GM12878 (cell line): ENCODE measurements around the gene KMT2E. TPM values are rescaled to one million over a fixed set of nuclear protein-coding genes. Genes with fewer than 3 reads are reported as not detected.

Source experiments
- EED ChIP-seq: sonication (generic); IDR thresholded peaks from 2 replicates; pipeline ENCODE4 v1.6.1; 2016; ENCODE audit warnings: antibody characterized with exemption, low read depth
- FOXK2 ChIP-seq: fragments of 450-650 bp; IDR thresholded peaks from 2 replicates; pipeline ENCODE4 v1.6.1; 2017; ENCODE audit warnings: mild to moderate bottlenecking, moderate library complexity
- FOXM1 ChIP-seq: IDR thresholded peaks from 2 replicates; pipeline ENCODE4 v1.6.1; 2012; ENCODE audit warnings: low read depth, mild to moderate bottlenecking, inconsistent platforms, low read length, moderate library complexity
- HDGF ChIP-seq: fragments of 450-650 bp; IDR thresholded peaks from 2 replicates; pipeline ENCODE4 v1.6.1; 2016; ENCODE audit warnings: antibody characterized with exemption
- NBN ChIP-seq: fragments of 450-650 bp; IDR thresholded peaks from 2 replicates; pipeline ENCODE4 v1.6.1; 2016
- NFYB ChIP-seq: IDR thresholded peaks from 2 replicates; pipeline ENCODE4 v1.6.1; 2011; ENCODE audit warnings: low read depth, mild to moderate bottlenecking, low read length, improper control_type of control experiment, moderate library complexity; ENCODE audit not compliant: insufficient read depth
- NRF1 ChIP-seq: conservative IDR thresholded peaks from 2 replicates; pipeline ENCODE4 v1.6.1; 2011; ENCODE audit warnings: mild to moderate bottlenecking, low read depth, low read length, improper control_type of control experiment
- PML ChIP-seq: IDR thresholded peaks from 2 replicates; pipeline ENCODE4 v1.6.1; 2012; ENCODE audit warnings: low read length, inconsistent platforms
- RAD21 ChIP-seq: IDR thresholded peaks from 2 replicates; pipeline ENCODE4 v1.6.1; 2011; ENCODE audit warnings: mild to moderate bottlenecking, low read depth, low read length, moderate library complexity; ENCODE audit not compliant: insufficient read depth
- STAT3 ChIP-seq: IDR thresholded peaks from 2 replicates; pipeline ENCODE4 v1.6.1; 2011; ENCODE audit warnings: low read depth, low read length, improper control_type of control experiment
- TARDBP ChIP-seq: IDR thresholded peaks from 2 replicates; pipeline ENCODE4 v1.6.1; 2016; ENCODE audit warnings: borderline replicate concordance
- polyA plus RNA-seq, 11 experiments: library from polyadenylated mRNA; depleted of rRNA in 4 of 11; unstranded in 6 of 11; stranded (reverse) in 5 of 11; fragments of >200 nt; fragmentation: Nextera tagmentation in 4 of 11; fragmentation: Illumina TruSeq in 1 of 11; extraction: Ambion mirVana in 4 of 11; extraction: Trizol in 1 of 11; gene quantifications; 1 replicate in 1 of 11; 2 replicates in 10 of 11; pipeline versions ENCODE4 v1.2.1 to v1.2.3, GENCODE V29; 2011 to 2016; ENCODE audit warnings: inconsistent platforms in 2 of 11, missing spikeins in 2 of 11, low read depth in 1 of 11
- total RNA-seq, 4 experiments: library from RNA; depleted of rRNA in 3 of 4; stranded (reverse); fragments of >200 nt in 3 of 4; fragmentation: Illumina TruSeq in 1 of 4; extraction: Trizol in 1 of 4; gene quantifications; 2 replicates each; pipeline versions ENCODE4 v1.2.1 to v1.2.3, GENCODE V29; 2013 to 2021
- TF ChIP-seq, protein P1 (sequence below): IDR thresholded peaks from 2 replicates; pipeline ENCODE4 v1.6.1; 2012; ENCODE audit warnings: improper control_type of control experiment, low read depth, low read length; ENCODE audit not compliant: insufficient replicate concordance

The KMT2E gene
- total and polyA plus RNA-seq, 10 of the 15 experiments (the other 5 are each of a cell fraction or from before 2014, with no cell fraction given) = 13.2 to 68.1 (median 34.1) TPM

DNA sequence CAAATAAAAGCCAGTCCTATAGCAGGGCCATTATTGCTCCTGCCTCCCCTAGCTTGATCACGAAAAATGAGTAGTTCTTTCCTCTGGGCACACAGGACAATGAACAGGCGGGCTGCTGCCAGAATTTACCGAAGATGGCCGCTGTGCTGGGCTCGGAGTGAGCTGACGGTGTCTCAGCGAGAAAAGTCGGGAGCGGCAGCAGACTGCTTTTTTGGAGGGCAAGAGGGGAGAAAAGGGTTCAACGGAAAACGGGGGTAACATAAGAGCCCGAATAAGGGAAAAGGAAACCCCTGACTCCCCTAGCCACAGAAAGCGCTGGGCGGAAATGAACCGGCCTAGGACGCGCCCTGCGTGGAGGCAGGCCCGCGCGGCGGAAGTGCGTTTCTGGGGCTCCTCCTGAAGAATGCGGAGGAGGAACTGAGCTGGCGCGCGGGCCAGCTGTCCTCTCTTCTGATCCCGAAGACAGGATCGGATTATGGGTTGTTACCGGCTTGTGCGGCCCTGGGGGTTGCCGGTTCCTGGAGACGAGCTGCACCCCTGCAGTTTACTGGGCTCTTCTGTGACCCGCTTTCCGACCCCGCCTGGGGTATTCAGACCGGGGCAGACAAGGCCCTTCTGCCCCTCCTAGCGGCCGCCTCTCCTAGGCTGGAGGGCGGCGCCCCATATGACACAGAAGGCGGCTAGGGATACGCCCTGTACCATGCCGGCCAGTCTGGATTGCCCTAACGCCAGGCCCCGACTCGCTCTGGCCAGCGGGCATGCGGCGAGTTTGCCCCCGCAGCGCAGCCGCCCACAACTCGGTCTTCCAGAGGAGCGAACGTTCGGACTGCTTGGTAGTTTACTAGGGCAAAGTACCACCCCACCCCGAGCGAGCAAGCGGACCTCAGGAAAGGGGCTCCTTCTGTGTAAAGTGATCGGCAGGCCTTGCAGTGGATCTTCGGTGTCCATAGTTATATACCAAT, 30.1 kb upstream of the KMT2E start (continued):
- TF ChIP-seq HDGF = peak; percentile 69; the same call in 1 of the 2 replicates
- no peak for TF ChIP-seq FOXK2
- TF ChIP-seq NRF1 = no peak
- TF ChIP-seq TARDBP = no peak
- TF ChIP-seq RAD21 = peak; percentile 37; the same call in 1 of the 2 replicates
- no peak for TF ChIP-seq NFYB
- TF ChIP-seq FOXM1 = 0 out of 2 replicates have a peak, but pooled peaks have one; percentile 30
- TF ChIP-seq, protein P1, sequence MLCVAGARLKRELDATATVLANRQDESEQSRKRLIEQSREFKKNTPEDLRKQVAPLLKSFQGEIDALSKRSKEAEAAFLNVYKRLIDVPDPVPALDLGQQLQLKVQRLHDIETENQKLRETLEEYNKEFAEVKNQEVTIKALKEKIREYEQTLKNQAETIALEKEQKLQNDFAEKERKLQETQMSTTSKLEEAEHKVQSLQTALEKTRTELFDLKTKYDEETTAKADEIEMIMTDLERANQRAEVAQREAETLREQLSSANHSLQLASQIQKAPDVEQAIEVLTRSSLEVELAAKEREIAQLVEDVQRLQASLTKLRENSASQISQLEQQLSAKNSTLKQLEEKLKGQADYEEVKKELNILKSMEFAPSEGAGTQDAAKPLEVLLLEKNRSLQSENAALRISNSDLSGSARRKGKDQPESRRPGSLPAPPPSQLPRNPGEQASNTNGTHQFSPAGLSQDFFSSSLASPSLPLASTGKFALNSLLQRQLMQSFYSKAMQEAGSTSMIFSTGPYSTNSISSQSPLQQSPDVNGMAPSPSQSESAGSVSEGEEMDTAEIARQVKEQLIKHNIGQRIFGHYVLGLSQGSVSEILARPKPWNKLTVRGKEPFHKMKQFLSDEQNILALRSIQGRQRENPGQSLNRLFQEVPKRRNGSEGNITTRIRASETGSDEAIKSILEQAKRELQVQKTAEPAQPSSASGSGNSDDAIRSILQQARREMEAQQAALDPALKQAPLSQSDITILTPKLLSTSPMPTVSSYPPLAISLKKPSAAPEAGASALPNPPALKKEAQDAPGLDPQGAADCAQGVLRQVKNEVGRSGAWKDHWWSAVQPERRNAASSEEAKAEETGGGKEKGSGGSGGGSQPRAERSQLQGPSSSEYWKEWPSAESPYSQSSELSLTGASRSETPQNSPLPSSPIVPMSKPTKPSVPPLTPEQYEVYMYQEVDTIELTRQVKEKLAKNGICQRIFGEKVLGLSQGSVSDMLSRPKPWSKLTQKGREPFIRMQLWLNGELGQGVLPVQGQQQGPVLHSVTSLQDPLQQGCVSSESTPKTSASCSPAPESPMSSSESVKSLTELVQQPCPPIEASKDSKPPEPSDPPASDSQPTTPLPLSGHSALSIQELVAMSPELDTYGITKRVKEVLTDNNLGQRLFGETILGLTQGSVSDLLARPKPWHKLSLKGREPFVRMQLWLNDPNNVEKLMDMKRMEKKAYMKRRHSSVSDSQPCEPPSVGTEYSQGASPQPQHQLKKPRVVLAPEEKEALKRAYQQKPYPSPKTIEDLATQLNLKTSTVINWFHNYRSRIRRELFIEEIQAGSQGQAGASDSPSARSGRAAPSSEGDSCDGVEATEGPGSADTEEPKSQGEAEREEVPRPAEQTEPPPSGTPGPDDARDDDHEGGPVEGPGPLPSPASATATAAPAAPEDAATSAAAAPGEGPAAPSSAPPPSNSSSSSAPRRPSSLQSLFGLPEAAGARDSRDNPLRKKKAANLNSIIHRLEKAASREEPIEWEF = no peak
- peak; percentile 79 for TF ChIP-seq PML
- TF ChIP-seq EED = peak; percentile 53
- peak; percentile 94 for TF ChIP-seq NBN
- no peak for TF ChIP-seq STAT3
